Mammary epithelial cell (primary cell): ENCODE results near the gene KIT.

Experiments
- EZH2 ChIP-seq: IDR thresholded peaks from 2 replicates; pipeline ENCODE4 v1.6.1; 2012; ENCODE audit warnings: low read length, inconsistent platforms, borderline replicate concordance
- TF ChIP-seq, protein P1 (sequence below), 2 donors: IDR thresholded peaks in 1 of 2; conservative IDR thresholded peaks in 1 of 2; 2 replicates each; pipeline ENCODE4 v1.5.1; 2011 to 2012; ENCODE audit warnings: inconsistent platforms in 2 of 2, low read length in 2 of 2, mild to moderate bottlenecking in 2 of 2, control low read depth in 1 of 2, low read depth in 1 of 2; ENCODE audit not compliant: insufficient read depth in 1 of 2; ENCODE audit errors: extremely low read depth in 1 of 2

DNA sequence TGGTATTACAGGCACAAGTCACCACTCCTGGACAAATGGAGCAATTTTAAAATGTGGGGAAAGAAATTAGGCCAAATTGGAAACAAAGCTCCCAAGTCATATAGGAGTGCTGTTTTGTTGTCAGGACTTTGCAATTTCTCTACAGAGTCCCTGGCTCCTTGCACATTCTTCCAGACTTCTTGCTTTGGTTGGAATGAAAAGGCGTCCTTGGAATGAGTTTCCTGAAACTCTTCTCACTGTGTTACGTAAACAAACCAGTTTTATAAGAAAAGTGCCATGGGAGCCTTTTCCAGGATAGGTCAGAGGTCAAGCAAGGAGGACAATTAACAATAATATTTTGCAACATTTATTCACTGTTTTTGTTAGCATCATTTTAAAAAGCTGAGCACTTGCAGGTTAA, 32.4 kb upstream of the KIT start:
- TF ChIP-seq, protein P1, sequence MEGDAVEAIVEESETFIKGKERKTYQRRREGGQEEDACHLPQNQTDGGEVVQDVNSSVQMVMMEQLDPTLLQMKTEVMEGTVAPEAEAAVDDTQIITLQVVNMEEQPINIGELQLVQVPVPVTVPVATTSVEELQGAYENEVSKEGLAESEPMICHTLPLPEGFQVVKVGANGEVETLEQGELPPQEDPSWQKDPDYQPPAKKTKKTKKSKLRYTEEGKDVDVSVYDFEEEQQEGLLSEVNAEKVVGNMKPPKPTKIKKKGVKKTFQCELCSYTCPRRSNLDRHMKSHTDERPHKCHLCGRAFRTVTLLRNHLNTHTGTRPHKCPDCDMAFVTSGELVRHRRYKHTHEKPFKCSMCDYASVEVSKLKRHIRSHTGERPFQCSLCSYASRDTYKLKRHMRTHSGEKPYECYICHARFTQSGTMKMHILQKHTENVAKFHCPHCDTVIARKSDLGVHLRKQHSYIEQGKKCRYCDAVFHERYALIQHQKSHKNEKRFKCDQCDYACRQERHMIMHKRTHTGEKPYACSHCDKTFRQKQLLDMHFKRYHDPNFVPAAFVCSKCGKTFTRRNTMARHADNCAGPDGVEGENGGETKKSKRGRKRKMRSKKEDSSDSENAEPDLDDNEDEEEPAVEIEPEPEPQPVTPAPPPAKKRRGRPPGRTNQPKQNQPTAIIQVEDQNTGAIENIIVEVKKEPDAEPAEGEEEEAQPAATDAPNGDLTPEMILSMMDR (conservative IDR thresholded peaks at IDR 0.05 in 1 of 2, IDR thresholded peaks at IDR 0.05 in 1 of 2; ENCODE audit: extremely low read depth in 1 of 2, insufficient read depth in 1 of 2, low read depth in 1 of 2, low read length in 2 of 2): no peak
- TF ChIP-seq EZH2: no peak
